Measurements from ENCODE around the gene RPL36A. TPM values are rescaled to one million over a fixed set of nuclear protein-coding genes. Genes with fewer than 3 reads are reported as not detected.

The RPL36A gene
- polyA plus RNA-seq, 2 of the 4 experiments (the other 2 are of a cell fraction), result 2,529 to 3,171 TPM

DNA sequence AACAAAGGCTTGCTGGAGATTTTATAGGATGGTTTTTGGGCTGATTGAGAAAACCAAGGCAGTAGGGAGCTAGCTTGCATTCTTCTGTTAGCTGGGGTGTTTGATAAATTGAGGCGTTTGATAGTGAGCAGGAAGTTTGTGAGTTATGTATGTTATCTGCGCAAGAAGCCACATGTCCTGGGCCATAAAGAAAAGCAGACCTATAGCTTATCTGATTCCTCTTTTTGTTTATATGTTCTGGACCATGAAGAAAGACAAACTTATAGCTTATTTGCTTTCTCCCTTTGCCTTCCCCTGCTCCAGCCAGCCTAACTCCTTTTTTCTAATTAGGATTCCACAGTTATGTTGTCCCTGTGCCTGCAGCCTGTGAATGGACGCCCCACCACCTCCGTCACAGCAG lies 26.4 kb downstream of the RPL36A start:
- CTCF ChIA-PET, result interaction anchor here (1.3 to 2.1 kb wide), 3 partner anchors 7 to 382 kb away, joined by 4 to 5 read pairs (median 4); no protein-coding TSS in a partner anchor
- ATAC-seq, result no peak
- DNase-seq (ENCODE audit: low read depth in 1 of 2, low spot score in 1 of 2), result no peak
- Histone ChIP-seq H3K4me3 (no peak overlapping the region), H3K4me2 (no peak overlapping the region), H3K27ac (peak overlapping the region in 1 of 2 experiments; percentile 91; a peak in 2 of 6 replicates), H3K4me1 (0 out of 3 replicates have a peak, but pooled peaks cover 3% of the 10 kb centered on the region), H3K9me3 (no peaks in the 10 kb centered on the region)
- TF ChIP-seq NPAS2 (CRISPR knock-in tag; IDR thresholded peaks at IDR 0.05; ENCODE audit: borderline replicate concordance), result no peak
- TF ChIP-seq CHD2 (IDR thresholded peaks at IDR 0.05; ENCODE audit: low read length, partially characterized antibody), result no peak
- TF ChIP-seq, protein P1, sequence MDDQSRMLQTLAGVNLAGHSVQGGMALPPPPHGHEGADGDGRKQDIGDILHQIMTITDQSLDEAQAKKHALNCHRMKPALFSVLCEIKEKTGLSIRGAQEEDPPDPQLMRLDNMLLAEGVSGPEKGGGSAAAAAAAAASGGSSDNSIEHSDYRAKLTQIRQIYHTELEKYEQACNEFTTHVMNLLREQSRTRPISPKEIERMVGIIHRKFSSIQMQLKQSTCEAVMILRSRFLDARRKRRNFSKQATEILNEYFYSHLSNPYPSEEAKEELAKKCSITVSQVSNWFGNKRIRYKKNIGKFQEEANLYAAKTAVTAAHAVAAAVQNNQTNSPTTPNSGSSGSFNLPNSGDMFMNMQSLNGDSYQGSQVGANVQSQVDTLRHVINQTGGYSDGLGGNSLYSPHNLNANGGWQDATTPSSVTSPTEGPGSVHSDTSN (IDR thresholded peaks at IDR 0.05), result no peak
- no peak for TF ChIP-seq EHF (CRISPR knock-in tag; IDR thresholded peaks at IDR 0.05)
- TF ChIP-seq MYC (IDR thresholded peaks at IDR 0.05; ENCODE audit: borderline replicate concordance, low read length), result no peak
- no peak for TF ChIP-seq BHLHE40 (IDR thresholded peaks at IDR 0.05; ENCODE audit: low read depth, low read length)
- no peak for TF ChIP-seq RFX5 (IDR thresholded peaks at IDR 0.05)
- no peak for TF ChIP-seq PHF8 (IDR thresholded peaks at IDR 0.05; ENCODE audit: borderline replicate concordance, low read depth)
- TF ChIP-seq ESRRA (IDR thresholded peaks at IDR 0.05; ENCODE audit: borderline replicate concordance, low read length), result no peak
- no peak for TF ChIP-seq JUNB (IDR thresholded peaks at IDR 0.05)
- TF ChIP-seq, protein P2, sequence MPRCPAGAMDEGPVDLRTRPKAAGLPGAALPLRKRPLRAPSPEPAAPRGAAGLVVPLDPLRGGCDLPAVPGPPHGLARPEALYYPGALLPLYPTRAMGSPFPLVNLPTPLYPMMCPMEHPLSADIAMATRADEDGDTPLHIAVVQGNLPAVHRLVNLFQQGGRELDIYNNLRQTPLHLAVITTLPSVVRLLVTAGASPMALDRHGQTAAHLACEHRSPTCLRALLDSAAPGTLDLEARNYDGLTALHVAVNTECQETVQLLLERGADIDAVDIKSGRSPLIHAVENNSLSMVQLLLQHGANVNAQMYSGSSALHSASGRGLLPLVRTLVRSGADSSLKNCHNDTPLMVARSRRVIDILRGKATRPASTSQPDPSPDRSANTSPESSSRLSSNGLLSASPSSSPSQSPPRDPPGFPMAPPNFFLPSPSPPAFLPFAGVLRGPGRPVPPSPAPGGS (IDR thresholded peaks at IDR 0.05), result no peak
- TF ChIP-seq, protein P3, sequence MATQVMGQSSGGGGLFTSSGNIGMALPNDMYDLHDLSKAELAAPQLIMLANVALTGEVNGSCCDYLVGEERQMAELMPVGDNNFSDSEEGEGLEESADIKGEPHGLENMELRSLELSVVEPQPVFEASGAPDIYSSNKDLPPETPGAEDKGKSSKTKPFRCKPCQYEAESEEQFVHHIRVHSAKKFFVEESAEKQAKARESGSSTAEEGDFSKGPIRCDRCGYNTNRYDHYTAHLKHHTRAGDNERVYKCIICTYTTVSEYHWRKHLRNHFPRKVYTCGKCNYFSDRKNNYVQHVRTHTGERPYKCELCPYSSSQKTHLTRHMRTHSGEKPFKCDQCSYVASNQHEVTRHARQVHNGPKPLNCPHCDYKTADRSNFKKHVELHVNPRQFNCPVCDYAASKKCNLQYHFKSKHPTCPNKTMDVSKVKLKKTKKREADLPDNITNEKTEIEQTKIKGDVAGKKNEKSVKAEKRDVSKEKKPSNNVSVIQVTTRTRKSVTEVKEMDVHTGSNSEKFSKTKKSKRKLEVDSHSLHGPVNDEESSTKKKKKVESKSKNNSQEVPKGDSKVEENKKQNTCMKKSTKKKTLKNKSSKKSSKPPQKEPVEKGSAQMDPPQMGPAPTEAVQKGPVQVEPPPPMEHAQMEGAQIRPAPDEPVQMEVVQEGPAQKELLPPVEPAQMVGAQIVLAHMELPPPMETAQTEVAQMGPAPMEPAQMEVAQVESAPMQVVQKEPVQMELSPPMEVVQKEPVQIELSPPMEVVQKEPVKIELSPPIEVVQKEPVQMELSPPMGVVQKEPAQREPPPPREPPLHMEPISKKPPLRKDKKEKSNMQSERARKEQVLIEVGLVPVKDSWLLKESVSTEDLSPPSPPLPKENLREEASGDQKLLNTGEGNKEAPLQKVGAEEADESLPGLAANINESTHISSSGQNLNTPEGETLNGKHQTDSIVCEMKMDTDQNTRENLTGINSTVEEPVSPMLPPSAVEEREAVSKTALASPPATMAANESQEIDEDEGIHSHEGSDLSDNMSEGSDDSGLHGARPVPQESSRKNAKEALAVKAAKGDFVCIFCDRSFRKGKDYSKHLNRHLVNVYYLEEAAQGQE (IDR thresholded peaks at IDR 0.05), result no peak
- no peak for TF ChIP-seq CEBPB (IDR thresholded peaks at IDR 0.05)
- no peak for TF ChIP-seq ZFP36 (IDR thresholded peaks at IDR 0.05; ENCODE audit: borderline replicate concordance, partially characterized antibody)
- no peak for TF ChIP-seq POLR2AphosphoS2 (conservative IDR thresholded peaks at IDR 0.05; ENCODE audit: low read length)
- TF ChIP-seq MAZ (IDR thresholded peaks at IDR 0.05; ENCODE audit: borderline replicate concordance, low read depth, low read length), result no peak
- POLR2A ChIA-PET, result interaction anchor here (1.2 to 1.3 kb wide), 2 partner anchors 10 to 27 kb away, joined by 4 read pairs; partner anchors contain the start of genes GLA, HNRNPH2 and RPL36A
- WGBS (ENCODE audit: missing lambda C conversion rate), result 78% methylated on average over 4 of the region's 4 CpGs
- FAIRE-seq, result no peak

DNA sequence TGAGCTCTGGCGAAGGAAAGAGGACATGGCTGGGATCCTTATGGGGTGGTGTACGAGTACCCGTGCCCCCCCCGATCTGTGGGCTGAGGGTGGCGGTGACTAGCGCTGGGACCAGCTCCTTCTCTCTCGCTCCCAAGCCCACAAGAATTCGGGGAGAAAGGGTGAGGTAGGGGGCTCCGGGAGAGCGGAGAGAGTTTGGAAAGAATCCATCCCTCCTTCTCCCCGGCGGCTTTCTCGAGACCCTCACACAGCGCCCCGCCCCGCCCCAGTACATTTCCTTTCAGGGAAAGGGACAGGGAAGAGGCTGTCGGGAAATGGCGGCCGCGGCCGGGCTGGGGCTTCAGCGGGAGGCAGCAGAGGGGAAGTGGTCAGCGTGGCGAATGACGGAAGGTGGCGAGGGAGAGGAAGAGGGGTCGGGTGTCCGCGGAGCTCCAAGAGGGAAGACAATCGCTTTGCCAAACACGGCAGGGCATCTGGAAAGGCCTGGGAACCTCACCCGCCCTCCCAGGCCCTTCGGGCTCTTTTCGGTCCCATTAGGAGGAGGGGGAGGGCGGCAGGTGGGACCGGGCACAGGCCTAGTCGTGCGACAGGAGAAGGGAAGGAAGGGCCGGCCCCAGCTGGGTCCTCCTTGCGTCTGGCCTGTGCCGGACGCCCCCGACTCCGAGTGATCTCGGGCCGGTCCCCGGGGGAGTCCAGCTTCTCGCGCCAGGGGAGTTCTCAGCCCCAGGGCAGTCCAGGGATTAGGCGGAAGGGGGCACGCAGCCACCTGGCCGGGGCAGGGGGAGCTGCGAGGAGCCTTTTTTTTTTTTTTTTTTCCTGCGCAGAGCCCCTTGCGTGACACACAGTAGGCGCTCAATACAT lies 27.4 kb downstream of the RPL36A start:
- H3K27ac ChIP-seq, result peak overlapping the region; percentile 83 to 91
- H3K4me1 ChIP-seq, result 0 out of 3 replicates have a peak, but pooled peaks cover 3% of the 10 kb centered on the region
- POLR2A ChIA-PET, result interaction anchor here (1.2 to 1.6 kb wide), 3 partner anchors 11 to 28 kb away, joined by 3 to 4 read pairs (median 4); partner anchors contain the start of genes GLA, HNRNPH2 and RPL36A
- 48% methylated on average over 41 of the region's 56 CpGs for WGBS (ENCODE audit: missing lambda C conversion rate)
- peak overlapping the region; percentile 52 for H3K4me3 ChIP-seq
- no peak for TF ChIP-seq MYC (IDR thresholded peaks at IDR 0.05; ENCODE audit: borderline replicate concordance, low read length)
- no peak for TF ChIP-seq RAD21 (conservative IDR thresholded peaks at IDR 0.05 in 1 of 2, IDR thresholded peaks at IDR 0.05 in 1 of 2)
- TF ChIP-seq BHLHE40 (IDR thresholded peaks at IDR 0.05; ENCODE audit: low read depth, low read length), result no peak
- TF ChIP-seq CHD2 (IDR thresholded peaks at IDR 0.05; ENCODE audit: low read length, partially characterized antibody), result no peak
- TF ChIP-seq RFX5 (IDR thresholded peaks at IDR 0.05), result no peak
- TF ChIP-seq POLR2A (IDR thresholded peaks at IDR 0.05; ENCODE audit: low read length), result peak; percentile 33
- no peak for TF ChIP-seq JUNB (IDR thresholded peaks at IDR 0.05)
- no peak for TF ChIP-seq CEBPB (IDR thresholded peaks at IDR 0.05)
- no peak for TF ChIP-seq HOXB13 (CRISPR knock-in tag; IDR thresholded peaks at IDR 0.05; ENCODE audit: low read depth)
- TF ChIP-seq, protein P2 (IDR thresholded peaks at IDR 0.05), result no peak
- peak in 1 of 2 experiments; percentile 35; a peak in 1 of 5 replicates for TF ChIP-seq JUN (IDR thresholded peaks at IDR 0.05)
- TF ChIP-seq, protein P4, sequence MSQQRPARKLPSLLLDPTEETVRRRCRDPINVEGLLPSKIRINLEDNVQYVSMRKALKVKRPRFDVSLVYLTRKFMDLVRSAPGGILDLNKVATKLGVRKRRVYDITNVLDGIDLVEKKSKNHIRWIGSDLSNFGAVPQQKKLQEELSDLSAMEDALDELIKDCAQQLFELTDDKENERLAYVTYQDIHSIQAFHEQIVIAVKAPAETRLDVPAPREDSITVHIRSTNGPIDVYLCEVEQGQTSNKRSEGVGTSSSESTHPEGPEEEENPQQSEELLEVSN (IDR thresholded peaks at IDR 0.05; ENCODE audit: borderline replicate concordance, low read depth), result no peak
- FAIRE-seq (no peak), ATAC-seq (peak; percentile 65 to 79; a peak in 5 of 6 replicates), DNase-seq (ENCODE audit: low read depth in 1 of 2, low spot score in 1 of 2) (no peak)
- H3K9me3 ChIP-seq, result no peaks in the 10 kb centered on the region
- peak overlapping the region; percentile 69 for H3K4me2 ChIP-seq
- CTCF ChIA-PET, result interaction anchor here (0.5 to 2.1 kb wide), 4 partner anchors 40 to 1417 kb away, joined by 3 to 5 read pairs (median 4); no protein-coding TSS in a partner anchor
